ENCODE measurements around the gene DHFR. TPM values are rescaled to one million over a fixed set of nuclear protein-coding genes. Genes with fewer than 3 reads are reported as not detected.

The DHFR gene
- total and polyA plus RNA-seq, 9 of the 15 experiments (the other 6 are each of a cell fraction or from before 2014, with no cell fraction given) = 45.6 to 176 (median 97.7) TPM

DNA sequence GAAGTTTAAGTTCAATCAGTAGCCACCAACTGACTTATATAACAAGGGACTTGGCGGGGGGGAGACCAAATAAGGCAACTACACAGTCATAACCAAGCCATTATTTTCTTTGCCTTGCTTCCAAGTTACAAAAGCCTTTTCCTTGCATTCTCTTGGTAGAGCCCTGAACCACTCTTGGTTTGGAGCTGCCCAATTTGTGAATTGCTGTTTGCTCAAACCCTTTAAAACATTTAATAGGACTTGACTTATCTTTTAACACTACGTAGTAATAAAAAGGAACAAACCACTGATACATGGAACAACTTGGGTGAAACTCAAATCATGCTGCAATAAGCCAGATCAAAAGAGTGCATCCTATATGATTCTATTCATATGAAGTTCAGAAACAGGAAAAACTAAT is 32.0 kb downstream of the DHFR start:
- no peaks in the 10 kb centered on the region for H3K9me3 ChIP-seq (replicated peaks; ENCODE audit: control insufficient read depth, insufficient read depth, low read depth, low read length)
- H3K4me1 ChIP-seq (replicated peaks in 1 of 2; ENCODE audit: control insufficient read depth in 2 of 2, insufficient read depth in 2 of 2, low read length in 2 of 2) = no peaks in the 10 kb centered on the region
- no peak overlapping the region for H3K27ac ChIP-seq (ENCODE audit: extremely low read depth, low read depth, low read length)
- intact Hi-C loops (cut with micrococcal nuclease) (no loop called here), in situ Hi-C loops (cut with MboI) (no loop called here)
- H3K4me2 ChIP-seq (ENCODE audit: insufficient read depth, low read length) = no peak overlapping the region
- H3K79me2 ChIP-seq (ENCODE audit: control insufficient read depth, insufficient read depth, low read length) = no peaks in the 10 kb centered on the region
- no peaks in the 10 kb centered on the region for H3K27me3 ChIP-seq (ENCODE audit: control insufficient read depth in 2 of 2, insufficient read depth in 2 of 2, low read length in 2 of 2)
- DNase-seq (ENCODE audit: extremely low read depth in 1 of 4, low spot score in 3 of 4) (no peak), ATAC-seq (no peak), FAIRE-seq (no peak)
- H3K9ac ChIP-seq (ENCODE audit: insufficient read depth in 1 of 2, low read depth in 2 of 2, low read length in 2 of 2) = no peak overlapping the region
- ChIA-PET POLR2A (no interaction called here), CTCF (ENCODE audit: low intra/inter-chr PET ratio) (no interaction called here)
- TF ChIP-seq HCFC1 (IDR thresholded peaks at IDR 0.05; ENCODE audit: low read depth, low read length) (no peak), KLF6 (CRISPR knock-in tag; IDR thresholded peaks at IDR 0.05; ENCODE audit: borderline replicate concordance) (no peak), ZNF184 (CRISPR knock-in tag; IDR thresholded peaks at IDR 0.05) (no peak)
- TF ChIP-seq, protein P1, sequence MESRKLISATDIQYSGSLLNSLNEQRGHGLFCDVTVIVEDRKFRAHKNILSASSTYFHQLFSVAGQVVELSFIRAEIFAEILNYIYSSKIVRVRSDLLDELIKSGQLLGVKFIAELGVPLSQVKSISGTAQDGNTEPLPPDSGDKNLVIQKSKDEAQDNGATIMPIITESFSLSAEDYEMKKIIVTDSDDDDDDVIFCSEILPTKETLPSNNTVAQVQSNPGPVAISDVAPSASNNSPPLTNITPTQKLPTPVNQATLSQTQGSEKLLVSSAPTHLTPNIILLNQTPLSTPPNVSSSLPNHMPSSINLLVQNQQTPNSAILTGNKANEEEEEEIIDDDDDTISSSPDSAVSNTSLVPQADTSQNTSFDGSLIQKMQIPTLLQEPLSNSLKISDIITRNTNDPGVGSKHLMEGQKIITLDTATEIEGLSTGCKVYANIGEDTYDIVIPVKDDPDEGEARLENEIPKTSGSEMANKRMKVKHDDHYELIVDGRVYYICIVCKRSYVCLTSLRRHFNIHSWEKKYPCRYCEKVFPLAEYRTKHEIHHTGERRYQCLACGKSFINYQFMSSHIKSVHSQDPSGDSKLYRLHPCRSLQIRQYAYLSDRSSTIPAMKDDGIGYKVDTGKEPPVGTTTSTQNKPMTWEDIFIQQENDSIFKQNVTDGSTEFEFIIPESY (CRISPR knock-in tag; IDR thresholded peaks at IDR 0.05) = no peak
- H3K36me3 ChIP-seq (ENCODE audit: control insufficient read depth, insufficient read depth, low read length) = peaks cover 2% of the 10 kb centered on the region; the same call in 1 of the 3 replicates
- H3K9me1 ChIP-seq (ENCODE audit: control insufficient read depth, insufficient read depth, low read length) = no peaks in the 10 kb centered on the region
- H3K4me3 ChIP-seq = no peak overlapping the region
- no TSS peak for BruUV-seq (replicated peaks)
- no peaks in the 10 kb centered on the region for H4K20me1 ChIP-seq (replicated peaks; ENCODE audit: control insufficient read depth, insufficient read depth, low read length)
- WGBS (ENCODE audit: insufficient coverage, low coverage, missing lambda C conversion rate) = 71% methylated on average over 2 of the region's 2 CpGs
- no peak overlapping the region for H2AFZ ChIP-seq (ENCODE audit: low read depth, low read length)

DNA sequence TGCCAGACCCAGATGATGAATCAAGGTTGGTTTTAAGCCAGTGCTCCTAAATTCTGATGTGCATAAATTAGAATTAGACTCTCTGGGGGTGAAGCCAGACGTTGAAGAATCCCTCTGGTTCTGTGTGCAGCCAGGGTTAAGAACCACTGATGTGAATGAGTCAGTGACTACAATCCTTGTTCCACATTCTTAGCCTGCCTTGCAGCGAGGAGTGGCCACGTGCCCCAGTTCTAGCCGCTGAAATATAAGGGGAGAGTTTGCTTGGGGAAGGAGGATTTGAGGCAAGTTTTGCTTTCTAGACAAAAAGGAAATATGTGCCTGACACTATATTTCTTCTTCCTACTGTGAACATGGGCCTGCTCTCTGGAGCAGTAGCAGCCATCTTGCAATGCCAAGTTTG is 34.6 kb downstream of the DHFR start:
- no peaks in the 10 kb centered on the region for H3K9me3 ChIP-seq (replicated peaks; ENCODE audit: control insufficient read depth, insufficient read depth, low read depth, low read length)
- no peaks in the 10 kb centered on the region for H3K27me3 ChIP-seq (ENCODE audit: control insufficient read depth in 2 of 2, insufficient read depth in 2 of 2, low read length in 2 of 2)
- CTCF ChIA-PET (ENCODE audit: low intra/inter-chr PET ratio) = no interaction called here
- no peaks in the 10 kb centered on the region for H3K9me1 ChIP-seq (ENCODE audit: control insufficient read depth, insufficient read depth, low read length)
- no peak overlapping the region for H3K27ac ChIP-seq (ENCODE audit: extremely low read depth, low read depth, low read length)
- H2AFZ ChIP-seq (ENCODE audit: low read depth, low read length) = no peak overlapping the region
- DNase-seq (ENCODE audit: extremely low read depth in 1 of 4, low spot score in 3 of 4) = no peak
- POLR2A ChIA-PET = no interaction called here
- no peaks in the 10 kb centered on the region for H3K79me2 ChIP-seq (ENCODE audit: control insufficient read depth, insufficient read depth, low read length)
- WGBS (ENCODE audit: insufficient coverage, low coverage, missing lambda C conversion rate) = 26% methylated on average over 4 of the region's 4 CpGs
- no peaks in the 10 kb centered on the region for H4K20me1 ChIP-seq (replicated peaks; ENCODE audit: control insufficient read depth, insufficient read depth, low read length)
- no peak for ATAC-seq
- FAIRE-seq = no peak
- intact Hi-C loops (cut with micrococcal nuclease) = no loop called here
- no TSS peak for BruUV-seq (replicated peaks)
- no peak overlapping the region for H3K4me2 ChIP-seq (ENCODE audit: insufficient read depth, low read length)
- H3K36me3 ChIP-seq (ENCODE audit: control insufficient read depth, insufficient read depth, low read length) = no peaks in the 10 kb centered on the region
- H3K4me3 ChIP-seq = no peak overlapping the region
- in situ Hi-C loops (cut with MboI) = no loop called here
- no peaks in the 10 kb centered on the region for H3K4me1 ChIP-seq (replicated peaks in 1 of 2; ENCODE audit: control insufficient read depth in 2 of 2, insufficient read depth in 2 of 2, low read length in 2 of 2)
- no peak overlapping the region for H3K9ac ChIP-seq (ENCODE audit: insufficient read depth in 1 of 2, low read depth in 2 of 2, low read length in 2 of 2)
- TF ChIP-seq ZNF57 (CRISPR knock-in tag; IDR thresholded peaks at IDR 0.05) = no peak
- no peak for TF ChIP-seq TEAD4 (IDR thresholded peaks at IDR 0.05; ENCODE audit: low read length)
- TF ChIP-seq TEAD4 (CRISPR knock-in tag; IDR thresholded peaks at IDR 0.05; ENCODE audit: borderline replicate concordance) = no peak
- no peak for TF ChIP-seq FOXM1 (IDR thresholded peaks at IDR 0.05; ENCODE audit: low read depth)
- no peak for TF ChIP-seq FOXM1 (CRISPR knock-in tag; IDR thresholded peaks at IDR 0.05; ENCODE audit: low read depth)
- no peak for TF ChIP-seq ETV5 (CRISPR knock-in tag; IDR thresholded peaks at IDR 0.05; ENCODE audit: low read depth)
- TF ChIP-seq, protein P2, sequence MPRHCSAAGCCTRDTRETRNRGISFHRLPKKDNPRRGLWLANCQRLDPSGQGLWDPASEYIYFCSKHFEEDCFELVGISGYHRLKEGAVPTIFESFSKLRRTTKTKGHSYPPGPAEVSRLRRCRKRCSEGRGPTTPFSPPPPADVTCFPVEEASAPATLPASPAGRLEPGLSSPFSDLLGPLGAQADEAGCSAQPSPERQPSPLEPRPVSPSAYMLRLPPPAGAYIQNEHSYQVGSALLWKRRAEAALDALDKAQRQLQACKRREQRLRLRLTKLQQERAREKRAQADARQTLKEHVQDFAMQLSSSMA (CRISPR knock-in tag; IDR thresholded peaks at IDR 0.05) = no peak
- TF ChIP-seq KLF10 (CRISPR knock-in tag; IDR thresholded peaks at IDR 0.05) = no peak
- no peak for TF ChIP-seq DMBX1 (CRISPR knock-in tag; IDR thresholded peaks at IDR 0.05; ENCODE audit: borderline replicate concordance)
- no peak for TF ChIP-seq TCF7 (IDR thresholded peaks at IDR 0.05; ENCODE audit: borderline replicate concordance)
